AG04450 (cell line): Measurements from ENCODE around the gene NR2E1. TPM values are rescaled to one million over a fixed set of nuclear protein-coding genes. Genes with fewer than 3 reads are reported as not detected.

Experiments
- CTCF ChIA-PET: fragments of 300-600, 350-600 bp; formaldehyde crosslinking; extraction: SDS; loops from one replicate; lab custom pipeline; 2022; ENCODE audit warnings: antibody characterized with exemption, inconsistent platforms; lab: Charles Lee
- POLR2A ChIA-PET: fragments of 350-600 bp; formaldehyde crosslinking; extraction: SDS; loops from one replicate; lab custom pipeline; 2021; ENCODE audit warnings: antibody characterized with exemption, inconsistent platforms; lab: Yijun Ruan, JAX
- DNase-seq: peaks from one replicate; pipeline ENCODE4 v3.0.0-alpha.2; 2011; ENCODE audit warnings: low read depth, low spot score
- H3K27ac ChIP-seq: one replicate; pipeline ENCODE4 v1.5.1; 2012; ENCODE audit warnings: low read depth, low read length, control low read depth
- H3K27me3 ChIP-seq: one replicate; pipeline ENCODE4 v1.6.0; 2012; ENCODE audit warnings: low read length; ENCODE audit not compliant: control insufficient read depth, insufficient read depth
- H3K4me3 ChIP-seq: 2 replicates; pipeline ENCODE4 v1.5.1; 2011; ENCODE audit warnings: mild to moderate bottlenecking, low read depth, low read length, control low read depth
- H3K9me3 ChIP-seq: 2 replicates; pipeline ENCODE4 v1.5.1; 2012; ENCODE audit warnings: low read length; ENCODE audit not compliant: control insufficient read depth, insufficient read depth
- polyA plus RNA-seq: library from polyadenylated mRNA; depleted of rRNA; stranded (reverse); fragments of >200 nt; gene quantifications from 2 replicates; pipeline ENCODE4 v1.2.3, GENCODE V29; 2011
- TF ChIP-seq, protein P1 (sequence below): IDR thresholded peaks from 2 replicates; pipeline ENCODE4 v1.5.1; 2011; ENCODE audit warnings: low read depth, low read length, control low read depth, inconsistent platforms

NR2E1 gene
- polyA plus RNA-seq, 1 experiment: not detected

DNA sequence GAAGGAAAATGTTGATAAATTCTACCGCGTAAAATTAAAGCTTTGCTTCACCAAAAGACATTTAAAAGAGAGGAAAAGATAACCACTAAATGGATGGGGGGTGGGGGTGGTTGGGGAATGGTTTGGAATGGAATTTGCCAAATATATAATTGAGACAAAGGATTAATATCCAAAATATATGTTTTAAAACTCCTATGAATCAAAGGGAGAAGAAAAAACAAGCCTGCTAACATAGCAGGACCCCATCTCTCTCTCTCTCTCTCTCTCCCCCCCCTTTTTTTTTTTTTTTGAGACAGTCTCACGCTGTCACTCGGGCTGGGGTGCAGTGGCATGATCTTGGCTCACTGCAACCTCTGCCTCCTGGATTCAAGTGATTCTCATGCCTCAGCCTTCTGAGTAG is 13.4 kb upstream of the NR2E1 start:
- ChIA-PET CTCF (interaction anchor here (0.7 kb wide), 1 partner anchor 339 kb away, joined by 4 read pairs; no protein-coding TSS in a partner anchor), POLR2A (no interaction called here)
- no peaks in the 10 kb centered on the region; the same call in 1 of the 2 replicates for H3K9me3 ChIP-seq
- no peak for DNase-seq
- TF ChIP-seq, protein P1, sequence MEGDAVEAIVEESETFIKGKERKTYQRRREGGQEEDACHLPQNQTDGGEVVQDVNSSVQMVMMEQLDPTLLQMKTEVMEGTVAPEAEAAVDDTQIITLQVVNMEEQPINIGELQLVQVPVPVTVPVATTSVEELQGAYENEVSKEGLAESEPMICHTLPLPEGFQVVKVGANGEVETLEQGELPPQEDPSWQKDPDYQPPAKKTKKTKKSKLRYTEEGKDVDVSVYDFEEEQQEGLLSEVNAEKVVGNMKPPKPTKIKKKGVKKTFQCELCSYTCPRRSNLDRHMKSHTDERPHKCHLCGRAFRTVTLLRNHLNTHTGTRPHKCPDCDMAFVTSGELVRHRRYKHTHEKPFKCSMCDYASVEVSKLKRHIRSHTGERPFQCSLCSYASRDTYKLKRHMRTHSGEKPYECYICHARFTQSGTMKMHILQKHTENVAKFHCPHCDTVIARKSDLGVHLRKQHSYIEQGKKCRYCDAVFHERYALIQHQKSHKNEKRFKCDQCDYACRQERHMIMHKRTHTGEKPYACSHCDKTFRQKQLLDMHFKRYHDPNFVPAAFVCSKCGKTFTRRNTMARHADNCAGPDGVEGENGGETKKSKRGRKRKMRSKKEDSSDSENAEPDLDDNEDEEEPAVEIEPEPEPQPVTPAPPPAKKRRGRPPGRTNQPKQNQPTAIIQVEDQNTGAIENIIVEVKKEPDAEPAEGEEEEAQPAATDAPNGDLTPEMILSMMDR: no peak
- H3K27me3 ChIP-seq: peaks cover 36% of the 10 kb centered on the region
- H3K4me3 ChIP-seq: no peak overlapping the region
- no peak overlapping the region for H3K27ac ChIP-seq

DNA sequence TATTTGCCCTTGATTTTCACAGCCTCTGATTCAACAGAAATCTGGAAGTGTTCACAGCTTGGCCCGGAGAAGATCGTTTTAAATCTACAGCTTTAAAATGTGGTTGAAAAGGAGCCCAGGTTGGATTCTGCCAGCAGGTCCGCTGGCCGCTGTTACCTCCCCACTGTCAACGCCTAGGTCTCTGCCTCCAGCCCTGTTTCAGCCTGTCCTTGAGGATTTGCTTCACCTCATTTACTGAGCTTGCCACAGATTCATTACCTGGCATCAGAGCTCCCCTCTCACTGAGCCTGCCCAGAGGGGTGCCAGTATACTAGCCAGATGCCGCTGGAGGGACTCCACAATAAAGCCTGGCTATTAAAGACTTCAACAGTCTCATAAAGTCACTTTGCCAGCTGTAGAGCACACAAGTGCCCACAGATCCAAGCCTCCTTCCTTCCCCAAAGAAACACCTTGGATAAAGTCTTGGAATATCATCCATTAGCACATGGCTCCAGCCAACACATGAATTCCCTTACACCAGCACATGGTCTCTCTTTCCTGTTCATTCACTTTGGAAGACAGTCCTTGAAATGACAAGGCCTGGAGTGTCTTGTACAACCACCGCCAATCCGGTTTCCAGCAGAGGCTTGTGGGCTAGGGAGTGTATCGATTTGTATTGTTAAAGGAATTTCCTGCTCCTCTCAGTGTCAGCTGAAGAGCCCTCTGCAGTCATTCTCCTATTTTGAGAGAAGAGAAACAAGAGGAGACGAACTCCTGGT is 9.5 kb upstream of the NR2E1 start:
- DNase-seq: no peak
- peaks cover 64% of the 10 kb centered on the region for H3K27me3 ChIP-seq
- TF ChIP-seq, protein P1: no peak
- no peaks in the 10 kb centered on the region; the same call in 1 of the 2 replicates for H3K9me3 ChIP-seq
- H3K27ac ChIP-seq: no peak overlapping the region
- H3K4me3 ChIP-seq: no peak overlapping the region
- ChIA-PET POLR2A (no interaction called here), CTCF (no interaction called here)

DNA sequence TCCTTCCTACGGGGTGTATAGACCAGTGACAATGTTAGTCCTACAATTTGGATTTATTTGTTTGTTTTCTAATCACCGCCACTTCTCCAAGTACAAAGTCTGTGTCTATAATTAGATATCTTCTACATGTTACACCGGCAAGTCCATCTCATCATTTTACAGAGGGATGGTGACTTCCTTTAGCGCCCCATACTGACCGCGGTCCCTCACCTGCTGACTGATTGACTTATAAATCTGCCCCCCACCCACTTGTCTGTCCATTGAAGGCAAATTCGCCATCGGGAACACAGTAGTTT is 8.9 kb upstream of the NR2E1 start:
- POLR2A ChIA-PET: no interaction called here
- no peak for DNase-seq
- H3K9me3 ChIP-seq: no peaks in the 10 kb centered on the region; the same call in 1 of the 2 replicates
- CTCF ChIA-PET: no interaction called here
- H3K27me3 ChIP-seq: peaks cover 68% of the 10 kb centered on the region
- no peak overlapping the region for H3K27ac ChIP-seq
- TF ChIP-seq, protein P1: no peak
- no peak overlapping the region for H3K4me3 ChIP-seq

DNA sequence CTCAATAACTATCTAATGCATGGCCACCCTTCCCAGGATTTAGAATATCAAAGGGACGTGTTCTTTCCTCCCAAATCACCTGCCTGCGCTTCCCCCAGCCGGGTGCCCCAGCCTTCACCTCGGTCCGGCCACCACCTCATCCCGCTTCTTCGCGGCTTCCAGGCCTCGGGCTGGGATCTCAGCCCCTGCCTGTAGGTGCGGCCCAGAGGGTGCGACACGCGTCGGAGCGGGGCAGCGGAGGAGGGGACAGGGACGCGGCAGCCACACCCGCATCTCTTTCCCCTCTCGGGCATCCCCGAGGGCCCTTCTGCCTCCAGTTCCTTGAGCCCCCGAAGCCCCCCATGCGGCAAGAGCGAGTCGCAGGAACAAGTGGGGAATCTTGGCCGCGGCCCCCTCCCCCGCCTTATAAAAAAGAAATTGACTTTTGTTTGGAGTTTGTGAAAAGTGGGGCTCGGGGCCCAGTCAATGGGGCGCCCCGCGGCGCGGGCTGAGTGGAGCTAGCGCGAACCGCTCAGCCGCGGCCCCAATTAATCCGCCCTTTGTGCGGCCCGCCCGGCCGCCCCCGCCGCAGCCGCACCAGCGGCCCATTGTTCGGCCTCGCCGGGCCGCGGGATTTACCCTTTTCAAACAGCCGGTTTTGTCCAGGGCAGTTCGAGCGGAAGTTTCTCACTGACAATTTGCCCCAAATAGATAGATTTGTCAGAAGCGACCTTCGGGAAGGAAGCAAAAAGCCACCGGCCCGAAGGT is 8.4 kb upstream of the NR2E1 start:
- DNase-seq: no peak
- Histone ChIP-seq H3K4me3 (no peak overlapping the region), H3K27me3 (peaks cover 73% of the 10 kb centered on the region), H3K27ac (no peak overlapping the region), H3K9me3 (no peaks in the 10 kb centered on the region; the same call in 1 of the 2 replicates)
- TF ChIP-seq, protein P1: no peak
- ChIA-PET POLR2A (no interaction called here), CTCF (no interaction called here)

DNA sequence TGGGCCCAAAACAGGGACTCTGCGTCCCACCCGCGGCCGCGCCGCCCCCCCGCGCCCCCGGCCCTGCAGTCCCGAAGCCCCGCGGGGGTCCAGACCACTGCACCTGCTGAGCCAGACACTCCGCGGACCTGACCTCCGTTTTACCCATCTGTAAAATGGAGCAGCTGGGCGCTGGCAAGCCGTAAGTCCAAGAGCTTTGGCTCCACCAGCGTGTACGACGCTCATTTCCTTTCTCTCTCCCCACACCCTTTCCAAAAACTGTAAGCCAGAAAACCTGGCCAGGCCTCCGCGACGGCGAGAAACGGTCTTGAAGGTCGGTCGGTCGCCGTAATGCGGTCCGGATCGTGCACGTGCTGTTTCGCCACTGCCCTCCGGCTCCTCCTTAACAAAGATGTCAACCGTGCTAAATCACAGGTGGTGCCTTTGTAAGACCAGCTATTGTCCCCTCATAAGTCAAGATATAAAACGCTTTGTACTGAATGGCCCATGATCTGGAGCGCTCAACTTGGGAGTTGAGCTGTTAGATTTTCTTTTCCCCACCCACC is 7.8 kb upstream of the NR2E1 start:
- ChIA-PET POLR2A (no interaction called here), CTCF (no interaction called here)
- no peak overlapping the region for H3K27ac ChIP-seq
- peaks cover 79% of the 10 kb centered on the region for H3K27me3 ChIP-seq
- H3K9me3 ChIP-seq: no peaks in the 10 kb centered on the region; the same call in 1 of the 2 replicates
- TF ChIP-seq, protein P1: no peak
- no peak overlapping the region for H3K4me3 ChIP-seq
- no peak for DNase-seq
